HCT116 (cell line): Measurements from ENCODE around the gene GJA3. TPM values are rescaled to one million over a fixed set of nuclear protein-coding genes. Genes with fewer than 3 reads are reported as not detected.

Source experiments
- ATAC-seq: fragments of 200-7000 bp; cut with Tn5 transposase; 2 replicates; pipeline ENCODE4 v1.9.1; 2020; ENCODE audit warnings: mild to moderate bottlenecking, moderate library complexity
- BruUV-seq: library from RNA; stranded (reverse); fragments of 400-500 nt; replicated peaks from 2 replicates; lab custom pipeline; 2021; lab: Mats Ljungman, UMichigan
- CTCF ChIA-PET: fragments of 300-600 bp; sonication (Branson Sonifier 250); formaldehyde crosslinking; loops from one replicate; lab custom pipeline; 2021; ENCODE audit warnings: antibody characterized with exemption; lab: Charles Lee
- POLR2A ChIA-PET: fragments of 300-600, 350-600 bp; sonication (Branson Sonifier 250); formaldehyde crosslinking; loops from one replicate; lab custom pipeline; 2021; ENCODE audit warnings: antibody characterized with exemption; lab: Charles Lee
- RAD21 ChIA-PET, 2 experiments: fragments of 300-600 bp; sonication (Branson Sonifier 250); formaldehyde crosslinking; loops; one replicate each; lab custom pipeline; 2023; ENCODE audit warnings: low total read pairs in 2 of 2; ENCODE audit not compliant: uncharacterized antibody in 2 of 2, unreplicated experiment in 2 of 2, low non-redundant PET in 1 of 2; lab: Charles Lee
- DNase-seq: peaks from one replicate; pipeline ENCODE4 v3.0.0-alpha.2; 2010; ENCODE audit warnings: low read depth, low spot score
- H2AFZ ChIP-seq: fragments of 200-600 bp; shearing (Covaris generic), sonication (generic); 2 replicates; pipeline ENCODE4 v1.6.1; 2017; ENCODE audit warnings: low read depth, mixed run types, mixed read lengths, antibody characterized with exemption, low read length; ENCODE audit not compliant: poor library complexity, severe bottlenecking
- H3K27ac ChIP-seq: 2 replicates; pipeline ENCODE4 v1.5.1; 2012; ENCODE audit warnings: low read depth, low read length
- H3K27me3 ChIP-seq: fragments of 200-600 bp; sonication (generic); 2 replicates; pipeline ENCODE4 v1.6.1; 2016; ENCODE audit warnings: mixed run types, low read length, mixed read lengths; ENCODE audit not compliant: insufficient read depth
- H3K36me3 ChIP-seq, 2 experiments: fragments of 200-500 bp in 1 of 2; fragments of 200-600 bp in 1 of 2; sonication (Bioruptor generic) in 1 of 2; sonication (generic) in 1 of 2; 2 replicates each; pipeline versions ENCODE4 v1.5.1 to v1.6.1; 2014 to 2016; ENCODE audit warnings: low read length in 2 of 2, inconsistent platforms in 1 of 2, mixed read lengths in 1 of 2, mixed run types in 1 of 2; ENCODE audit not compliant: insufficient read depth in 2 of 2, control insufficient read depth in 1 of 2
- H3K4me1 ChIP-seq, 2 experiments: fragments of 200-600 bp in 1 of 2; sonication (generic) in 1 of 2; 2 replicates each; pipeline versions ENCODE4 v1.5.1 to v1.6.1; 2012 to 2017; ENCODE audit warnings: low read length in 2 of 2, inconsistent platforms in 1 of 2, mild to moderate bottlenecking in 1 of 2, mixed read lengths in 1 of 2, mixed run types in 1 of 2, moderate library complexity in 1 of 2; ENCODE audit not compliant: insufficient read depth in 2 of 2, control insufficient read depth in 1 of 2
- H3K4me2 ChIP-seq: fragments of 200-600 bp; sonication (generic); 2 replicates; pipeline ENCODE4 v1.6.1; 2017; ENCODE audit warnings: mixed run types, low read length, mixed read lengths
- H3K4me3 ChIP-seq, 2 experiments: fragments of 200-600 bp in 1 of 2; sonication (generic) in 1 of 2; replicated peaks in 1 of 2; 2 replicates each; pipeline ENCODE4 v1.5.1; 2011 to 2016; ENCODE audit warnings: low read length in 2 of 2, control low read depth in 1 of 2, low read depth in 1 of 2, mild to moderate bottlenecking in 1 of 2, mixed read lengths in 1 of 2, mixed run types in 1 of 2
- H3K79me2 ChIP-seq: fragments of 200-600 bp; sonication (generic); 2 replicates; pipeline ENCODE4 v1.6.1; 2017; ENCODE audit warnings: mild to moderate bottlenecking, mixed run types, low read length, moderate library complexity, mixed read lengths; ENCODE audit not compliant: insufficient read depth
- H3K9ac ChIP-seq: fragments of 200-600 bp; sonication (generic); 2 replicates; pipeline ENCODE4 v1.6.1; 2016; ENCODE audit warnings: low read length, mixed read lengths
- H3K9me2 ChIP-seq: fragments of 200-600 bp; sonication (generic), shearing (Covaris generic); 2 replicates; pipeline ENCODE4 v1.6.1; 2017; ENCODE audit warnings: mixed run types, mild to moderate bottlenecking, moderate library complexity; ENCODE audit not compliant: insufficient read depth
- H3K9me3 ChIP-seq, 2 experiments: fragments of 200-500 bp in 1 of 2; fragments of 200-600 bp in 1 of 2; sonication (Bioruptor generic) in 1 of 2; sonication (generic) in 1 of 2; 2 replicates each; pipeline ENCODE4 v1.6.1; 2014 to 2017; ENCODE audit warnings: low read length in 2 of 2, mixed read lengths in 2 of 2, inconsistent platforms in 1 of 2, low read depth in 1 of 2, mild to moderate bottlenecking in 1 of 2, mixed run types in 1 of 2, moderate library complexity in 1 of 2; ENCODE audit not compliant: control insufficient read depth in 1 of 2, insufficient read depth in 1 of 2
- H4K20me1 ChIP-seq: fragments of 200-600 bp; sonication (generic), shearing (Covaris generic); 2 replicates; pipeline ENCODE4 v1.6.1; 2017; ENCODE audit warnings: mixed run types, mild to moderate bottlenecking, moderate library complexity; ENCODE audit not compliant: insufficient read depth
- CBX3 ChIP-seq: IDR thresholded peaks from 2 replicates; pipeline ENCODE4 v1.6.1; 2012; ENCODE audit warnings: low read depth
- CEBPB ChIP-seq: IDR thresholded peaks from 2 replicates; pipeline ENCODE4 v1.6.1; 2012; ENCODE audit warnings: low read depth
- EGR1 ChIP-seq: IDR thresholded peaks from 2 replicates; pipeline ENCODE4 v1.6.1; 2012; ENCODE audit warnings: low read depth
- ELF1 ChIP-seq: IDR thresholded peaks from 2 replicates; pipeline ENCODE4 v1.6.1; 2012; ENCODE audit warnings: low read depth, borderline replicate concordance
- EZH2phosphoT487 ChIP-seq: fragments of 200-600 bp; IDR thresholded peaks from 2 replicates; pipeline ENCODE4 v1.6.1; 2018; ENCODE audit warnings: antibody characterized with exemption, borderline replicate concordance
- FOSL1 ChIP-seq: IDR thresholded peaks from 2 replicates; pipeline ENCODE4 v1.6.1; 2012; ENCODE audit warnings: low read depth
- POLR2A ChIP-seq: IDR thresholded peaks from 2 replicates; pipeline ENCODE4 v1.7.0; 2011; ENCODE audit warnings: borderline replicate concordance; ENCODE audit not compliant: insufficient read depth, insufficient read length; ENCODE audit errors: extremely low read depth
- POLR2AphosphoS5 ChIP-seq: IDR thresholded peaks from 2 replicates; pipeline ENCODE4 v1.6.1; 2011; ENCODE audit warnings: mild to moderate bottlenecking, low read depth, low read length, moderate library complexity
- SIN3A ChIP-seq: IDR thresholded peaks from 2 replicates; pipeline ENCODE4 v1.6.1; 2012; ENCODE audit warnings: low read depth
- SRF ChIP-seq: IDR thresholded peaks from 2 replicates; pipeline ENCODE4 v1.6.1; 2012; ENCODE audit warnings: low read depth
- TCF7L2 ChIP-seq: IDR thresholded peaks from 2 replicates; pipeline ENCODE4 v1.7.0; 2011; ENCODE audit warnings: borderline replicate concordance, inconsistent platforms; ENCODE audit not compliant: insufficient read depth, insufficient read length; ENCODE audit errors: extremely low read depth
- ZFX ChIP-seq: fragments of 450-650 bp; IDR thresholded peaks from 2 replicates; pipeline ENCODE4 v1.6.1; 2017
- ZNF274 ChIP-seq: fragments of 200-500 bp; sonication (Bioruptor generic); IDR thresholded peaks from 2 replicates; pipeline ENCODE4 v1.6.1; 2014; ENCODE audit warnings: mild to moderate bottlenecking, low read depth, low read length, inconsistent platforms
- intact Hi-C: fragments of 100-400 bp; cut with micrococcal nuclease; formaldehyde crosslinking; loops from 2 replicates; pipeline ENCODE4 v1.10.0; 2022
- total RNA-seq: library from RNA; stranded (reverse); gene quantifications from one replicate; pipeline ENCODE4 v1.2.1, GENCODE V29; 2021; ENCODE audit not compliant: unreplicated experiment
- TF ChIP-seq, protein P1 (sequence below): IDR thresholded peaks from 2 replicates; pipeline ENCODE4 v1.6.1; 2012; ENCODE audit warnings: low read depth
- TF ChIP-seq, protein P2 (sequence below), 3 experiments: fragments of 200-600 bp in 1 of 3; sonication (generic) in 1 of 3; IDR thresholded peaks in 2 of 3; conservative IDR thresholded peaks in 1 of 3; 2 replicates each; pipeline ENCODE4 v1.5.1; 2012 to 2017; ENCODE audit warnings: low read depth in 2 of 3, low read length in 2 of 3, antibody characterized with exemption in 1 of 3, borderline replicate concordance in 1 of 3, control low read depth in 1 of 3, mild to moderate bottlenecking in 1 of 3, mixed read lengths in 1 of 3, mixed run types in 1 of 3, moderate library complexity in 1 of 3; ENCODE audit not compliant: insufficient read depth in 1 of 3

GJA3 gene
- total RNA-seq, 1 experiment from 2014 or later = 8.0 TPM

DNA sequence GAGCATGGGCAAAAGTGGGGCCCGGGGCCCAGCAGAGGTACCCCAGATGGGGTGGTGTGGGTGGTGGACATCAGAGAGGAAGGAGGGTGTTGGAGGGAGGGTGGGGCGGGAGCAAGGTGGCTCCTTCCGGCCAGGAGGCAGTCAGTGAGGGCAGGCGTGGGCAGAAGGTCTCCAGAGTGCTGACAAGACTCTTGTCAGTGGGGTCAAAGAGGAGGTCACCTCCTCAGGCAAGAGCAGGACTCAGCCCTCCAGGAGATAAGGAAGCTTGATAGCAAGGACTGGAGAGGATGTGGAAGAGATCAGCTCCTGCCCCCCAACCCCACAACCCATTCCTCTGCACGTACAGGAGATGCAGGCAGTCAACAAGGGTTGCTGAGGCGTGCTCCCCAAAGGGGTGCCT, 9.8 kb downstream of the GJA3 start (continued):
- TF ChIP-seq, protein P1, sequence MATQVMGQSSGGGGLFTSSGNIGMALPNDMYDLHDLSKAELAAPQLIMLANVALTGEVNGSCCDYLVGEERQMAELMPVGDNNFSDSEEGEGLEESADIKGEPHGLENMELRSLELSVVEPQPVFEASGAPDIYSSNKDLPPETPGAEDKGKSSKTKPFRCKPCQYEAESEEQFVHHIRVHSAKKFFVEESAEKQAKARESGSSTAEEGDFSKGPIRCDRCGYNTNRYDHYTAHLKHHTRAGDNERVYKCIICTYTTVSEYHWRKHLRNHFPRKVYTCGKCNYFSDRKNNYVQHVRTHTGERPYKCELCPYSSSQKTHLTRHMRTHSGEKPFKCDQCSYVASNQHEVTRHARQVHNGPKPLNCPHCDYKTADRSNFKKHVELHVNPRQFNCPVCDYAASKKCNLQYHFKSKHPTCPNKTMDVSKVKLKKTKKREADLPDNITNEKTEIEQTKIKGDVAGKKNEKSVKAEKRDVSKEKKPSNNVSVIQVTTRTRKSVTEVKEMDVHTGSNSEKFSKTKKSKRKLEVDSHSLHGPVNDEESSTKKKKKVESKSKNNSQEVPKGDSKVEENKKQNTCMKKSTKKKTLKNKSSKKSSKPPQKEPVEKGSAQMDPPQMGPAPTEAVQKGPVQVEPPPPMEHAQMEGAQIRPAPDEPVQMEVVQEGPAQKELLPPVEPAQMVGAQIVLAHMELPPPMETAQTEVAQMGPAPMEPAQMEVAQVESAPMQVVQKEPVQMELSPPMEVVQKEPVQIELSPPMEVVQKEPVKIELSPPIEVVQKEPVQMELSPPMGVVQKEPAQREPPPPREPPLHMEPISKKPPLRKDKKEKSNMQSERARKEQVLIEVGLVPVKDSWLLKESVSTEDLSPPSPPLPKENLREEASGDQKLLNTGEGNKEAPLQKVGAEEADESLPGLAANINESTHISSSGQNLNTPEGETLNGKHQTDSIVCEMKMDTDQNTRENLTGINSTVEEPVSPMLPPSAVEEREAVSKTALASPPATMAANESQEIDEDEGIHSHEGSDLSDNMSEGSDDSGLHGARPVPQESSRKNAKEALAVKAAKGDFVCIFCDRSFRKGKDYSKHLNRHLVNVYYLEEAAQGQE = no peak
- TF ChIP-seq CEBPB (no peak), ELF1 (no peak), EZH2phosphoT487 (no peak)

DNA sequence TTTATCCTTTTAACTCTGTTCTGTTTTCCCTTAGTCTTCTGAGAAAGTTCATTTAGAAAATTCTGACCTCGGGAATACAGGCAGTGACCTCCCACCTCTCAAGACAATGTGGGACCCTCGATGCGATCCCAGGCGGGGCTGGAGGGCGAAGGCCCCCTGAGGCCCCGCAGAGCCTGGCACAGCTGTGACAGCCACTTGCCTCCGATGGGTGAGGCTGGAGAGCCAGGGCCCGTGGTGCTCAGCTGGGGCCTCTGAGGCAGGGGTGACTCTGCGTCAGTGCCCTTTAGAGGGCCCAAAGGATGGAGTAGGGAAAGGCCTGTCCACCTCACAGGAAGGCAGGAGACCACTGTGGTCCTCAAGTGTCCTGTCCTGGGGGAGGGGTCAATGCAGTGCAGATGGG, 10.3 kb downstream of the GJA3 start:
- BruUV-seq = no TSS peak
- Histone ChIP-seq H3K36me3 (no peaks in the 10 kb centered on the region), H3K9me3 (no peaks in the 10 kb centered on the region), H3K4me1 (no peaks in the 10 kb centered on the region), H2AFZ (no peak overlapping the region), H3K4me2 (no peak overlapping the region), H3K79me2 (no peaks in the 10 kb centered on the region), H4K20me1 (no peaks in the 10 kb centered on the region), H3K9me2 (no peaks in the 10 kb centered on the region), H3K27me3 (no peaks in the 10 kb centered on the region), H3K27ac (no peak overlapping the region), H3K9ac (no peak overlapping the region), H3K4me3 (no peak overlapping the region)
- no peak for TF ChIP-seq ZNF274
- TF ChIP-seq, protein P1 = no peak
- TF ChIP-seq ELF1 = no peak
- TF ChIP-seq SRF = no peak
- no peak for TF ChIP-seq SIN3A
- no peak for TF ChIP-seq TCF7L2
- TF ChIP-seq CEBPB = no peak
- TF ChIP-seq ZFX = no peak
- no peak for TF ChIP-seq POLR2A
- TF ChIP-seq, protein P2, sequence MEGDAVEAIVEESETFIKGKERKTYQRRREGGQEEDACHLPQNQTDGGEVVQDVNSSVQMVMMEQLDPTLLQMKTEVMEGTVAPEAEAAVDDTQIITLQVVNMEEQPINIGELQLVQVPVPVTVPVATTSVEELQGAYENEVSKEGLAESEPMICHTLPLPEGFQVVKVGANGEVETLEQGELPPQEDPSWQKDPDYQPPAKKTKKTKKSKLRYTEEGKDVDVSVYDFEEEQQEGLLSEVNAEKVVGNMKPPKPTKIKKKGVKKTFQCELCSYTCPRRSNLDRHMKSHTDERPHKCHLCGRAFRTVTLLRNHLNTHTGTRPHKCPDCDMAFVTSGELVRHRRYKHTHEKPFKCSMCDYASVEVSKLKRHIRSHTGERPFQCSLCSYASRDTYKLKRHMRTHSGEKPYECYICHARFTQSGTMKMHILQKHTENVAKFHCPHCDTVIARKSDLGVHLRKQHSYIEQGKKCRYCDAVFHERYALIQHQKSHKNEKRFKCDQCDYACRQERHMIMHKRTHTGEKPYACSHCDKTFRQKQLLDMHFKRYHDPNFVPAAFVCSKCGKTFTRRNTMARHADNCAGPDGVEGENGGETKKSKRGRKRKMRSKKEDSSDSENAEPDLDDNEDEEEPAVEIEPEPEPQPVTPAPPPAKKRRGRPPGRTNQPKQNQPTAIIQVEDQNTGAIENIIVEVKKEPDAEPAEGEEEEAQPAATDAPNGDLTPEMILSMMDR (IDR thresholded peaks at IDR 0.05 in 2 of 3, conservative IDR thresholded peaks at IDR 0.05 in 1 of 3; ENCODE audit: borderline replicate concordance in 1 of 3, insufficient read depth in 1 of 3, low read depth in 2 of 3, low read length in 2 of 3) = no peak
- TF ChIP-seq POLR2AphosphoS5 = no peak
- no peak for TF ChIP-seq FOSL1
- no peak for TF ChIP-seq CBX3
- TF ChIP-seq EGR1 = no peak
- POLR2A ChIA-PET = no interaction called here
- intact Hi-C loops = no loop called here
- CTCF ChIA-PET = no interaction called here
- no peak for ATAC-seq
- RAD21 ChIA-PET = no interaction called here
- no peak for DNase-seq
